K562 (cell line): Measurements from ENCODE around the gene SPPL3. TPM values are rescaled to one million over a fixed set of nuclear protein-coding genes. Genes with fewer than 3 reads are reported as not detected.

ENCODE experiments used
- BDP1 ChIP-seq: IDR thresholded peaks from 3 replicates; pipeline ENCODE4 v1.6.1; 2011; ENCODE audit not compliant: insufficient read length, insufficient read depth
- BRD9 ChIP-seq: fragments of 450-650 bp; IDR thresholded peaks from 2 replicates; pipeline ENCODE4 v1.6.1; 2018; ENCODE audit warnings: low read depth; ENCODE audit not compliant: partially characterized antibody
- ELF2 ChIP-seq: fragments of 250-450 bp; sonication (Bioruptor Pico); IDR thresholded peaks from 2 replicates; pipeline ENCODE4 v1.5.0; 2021; ENCODE audit warnings: mild to moderate bottlenecking
- FOXK2 ChIP-seq, 2 experiments: fragments of 450-650 bp; IDR thresholded peaks in 1 of 2; conservative IDR thresholded peaks in 1 of 2; 2 replicates each; pipeline ENCODE4 v1.6.1; 2016; ENCODE audit warnings: low read depth in 2 of 2, mild to moderate bottlenecking in 1 of 2
- MTA1 ChIP-seq: fragments of 450-650 bp; IDR thresholded peaks from 2 replicates; pipeline ENCODE4 v1.6.1; 2017; ENCODE audit warnings: borderline replicate concordance
- NCOA1 ChIP-seq: fragments of 450-650 bp; IDR thresholded peaks from 2 replicates; pipeline ENCODE4 v1.6.1; 2016; ENCODE audit warnings: low read depth
- NCOA6 ChIP-seq: fragments of 450-650 bp; IDR thresholded peaks from 2 replicates; pipeline ENCODE4 v1.6.1; 2017; ENCODE audit warnings: mild to moderate bottlenecking
- NELFE ChIP-seq: IDR thresholded peaks from 2 replicates; pipeline ENCODE4 v1.6.1; 2011; ENCODE audit warnings: mild to moderate bottlenecking; ENCODE audit not compliant: insufficient read depth, insufficient read length
- NR1H2 ChIP-seq: sonication (generic); formaldehyde crosslinking; IDR thresholded peaks from 2 replicates; pipeline ENCODE4 v1.4.0; 2020; ENCODE audit warnings: mild to moderate bottlenecking, missing genetic modification reagents
- NR2C2 ChIP-seq, 2 experiments: fragments of 200-800 bp in 1 of 2; sonication (Bioruptor generic) in 1 of 2; sonication (generic) in 1 of 2; formaldehyde crosslinking in 1 of 2; IDR thresholded peaks; 2 replicates each; pipeline versions ENCODE4 v1.6.1 to v1.8.0; 2016 to 2022; ENCODE audit warnings: mild to moderate bottlenecking in 1 of 2, missing compliant biosample characterization in 1 of 2, missing genetic modification characterization in 1 of 2, missing genetic modification reagents in 1 of 2
- RBM25 ChIP-seq: fragments of 200-400 bp; formaldehyde crosslinking; IDR thresholded peaks from 2 replicates; pipeline ENCODE4 v1.6.1; 2018; ENCODE audit warnings: low read length, low read depth, moderate library complexity; ENCODE audit not compliant: severe bottlenecking
- SRSF1 ChIP-seq: fragments of 200-400 bp; formaldehyde crosslinking; IDR thresholded peaks from 2 replicates; pipeline ENCODE4 v1.6.1; 2017; ENCODE audit warnings: mild to moderate bottlenecking, low read depth, low read length, moderate library complexity
- TGIF2 ChIP-seq: sonication (generic); formaldehyde crosslinking; IDR thresholded peaks from 2 replicates; pipeline ENCODE4 v1.8.1; 2022; ENCODE audit warnings: mild to moderate bottlenecking, missing genetic modification reagents, moderate library complexity
- ZNF143 ChIP-seq: sonication (generic); formaldehyde crosslinking; IDR thresholded peaks from 2 replicates; pipeline ENCODE4 v1.9.0; 2022; ENCODE audit warnings: mild to moderate bottlenecking, missing genetic modification reagents
- ZNF436 ChIP-seq: fragments of 250-450, 450-650 bp; sonication (Bioruptor Pico); formaldehyde crosslinking; IDR thresholded peaks from 2 replicates; pipeline ENCODE4 v1.7.0; 2020; ENCODE audit warnings: mild to moderate bottlenecking
- ZSCAN29 ChIP-seq: fragments of 450-650 bp; IDR thresholded peaks from 2 replicates; pipeline ENCODE4 v1.6.1; 2017
- polyA plus RNA-seq, 8 experiments: library from polyadenylated mRNA; depleted of rRNA in 4 of 8; stranded (reverse) in 5 of 8; unstranded in 3 of 8; fragments of >200 nt; fragmentation: Nextera tagmentation in 2 of 8; fragmentation: Illumina TruSeq in 1 of 8; extraction: Ambion mirVana in 2 of 8; extraction: Trizol in 1 of 8; gene quantifications; 2 replicates each; pipeline versions ENCODE4 v1.2.1 to v1.2.3, GENCODE V29; 2011 to 2014; ENCODE audit warnings: inconsistent platforms in 1 of 8, missing spikeins in 1 of 8
- total RNA-seq, 7 experiments: library from RNA; depleted of rRNA in 6 of 7; stranded (reverse); fragments of >200 nt in 6 of 7; fragmentation: Illumina TruSeq in 2 of 7; extraction: Trizol in 2 of 7; gene quantifications; 2 replicates each; pipeline versions ENCODE4 v1.2.1 to v1.2.3, GENCODE V29; 2011 to 2021; ENCODE audit warnings: low replicate concordance in 1 of 7
- TF ChIP-seq, protein P1 (sequence below): fragments of 450-650 bp; formaldehyde crosslinking; IDR thresholded peaks from 2 replicates; pipeline ENCODE4 v1.4.0; 2020; ENCODE audit warnings: mild to moderate bottlenecking, moderate library complexity
- TF ChIP-seq, protein P2 (sequence below): fragments of 150-350 bp; conservative IDR thresholded peaks from 2 replicates; pipeline ENCODE4 v1.6.1; 2014; ENCODE audit warnings: low read length
- TF ChIP-seq, protein P3 (sequence below): fragments of 250-450 bp; sonication (Bioruptor Pico); IDR thresholded peaks from 2 replicates; pipeline ENCODE4 v1.6.1; 2021; ENCODE audit warnings: mild to moderate bottlenecking
- TF ChIP-seq, protein P4 (sequence below), 2 experiments: fragments of 450-650 bp; IDR thresholded peaks; 2 replicates each; pipeline ENCODE4 v1.6.1; 2016
- TF ChIP-seq, protein P5 (sequence below): sonication (generic); formaldehyde crosslinking; IDR thresholded peaks from 2 replicates; pipeline ENCODE4 v1.8.0; 2022; ENCODE audit warnings: mild to moderate bottlenecking, missing genetic modification reagents

SPPL3 gene
- total and polyA plus RNA-seq, 9 of the 15 experiments (the other 6 are each of a cell fraction or from before 2014, with no cell fraction given): 2.9 to 32.1 (median 7.1) TPM

DNA sequence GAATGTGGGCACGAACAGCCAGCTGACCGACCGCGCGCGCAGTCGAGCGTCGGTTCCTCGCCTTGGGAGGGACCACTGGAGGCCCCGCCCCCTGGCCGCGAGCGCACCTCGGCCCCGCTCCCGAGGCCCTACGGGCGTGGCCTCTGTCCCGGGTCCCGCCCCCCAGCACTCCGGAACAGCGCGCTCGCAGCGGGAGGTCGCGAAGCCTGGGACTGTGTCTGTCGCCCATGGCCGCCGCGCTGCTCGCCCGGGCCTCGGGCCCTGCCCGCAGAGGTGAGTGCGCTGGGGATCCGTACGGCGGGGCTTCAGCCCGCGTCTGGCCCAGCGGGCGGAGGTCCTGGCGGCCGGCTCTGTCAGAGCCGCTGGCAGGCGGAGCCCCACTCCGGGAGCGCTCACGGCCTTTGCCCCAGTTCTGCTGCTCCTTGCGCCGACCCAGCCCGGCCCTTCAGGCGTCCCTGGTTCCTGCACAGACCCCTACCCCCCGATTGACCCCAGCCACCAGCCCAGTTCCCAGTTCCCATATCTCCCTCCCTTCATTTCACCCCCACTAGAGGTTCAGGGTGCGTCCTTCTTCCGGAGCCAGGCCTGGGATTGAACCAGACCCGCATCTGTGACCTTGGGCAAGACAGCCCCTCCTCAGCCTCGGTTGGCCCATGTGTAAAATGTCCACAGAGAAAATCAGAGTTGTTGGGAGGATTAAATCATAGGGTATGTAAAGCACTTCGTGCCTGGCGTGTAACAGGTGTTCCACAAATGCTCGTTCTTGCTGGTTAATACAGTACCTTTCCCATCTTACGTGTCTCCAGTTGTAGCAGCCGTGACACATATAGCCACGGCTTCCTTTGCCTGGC, 178.3 kb downstream of the SPPL3 start, which contains the start of gene ACADS (continued):
- TF ChIP-seq, protein P1, sequence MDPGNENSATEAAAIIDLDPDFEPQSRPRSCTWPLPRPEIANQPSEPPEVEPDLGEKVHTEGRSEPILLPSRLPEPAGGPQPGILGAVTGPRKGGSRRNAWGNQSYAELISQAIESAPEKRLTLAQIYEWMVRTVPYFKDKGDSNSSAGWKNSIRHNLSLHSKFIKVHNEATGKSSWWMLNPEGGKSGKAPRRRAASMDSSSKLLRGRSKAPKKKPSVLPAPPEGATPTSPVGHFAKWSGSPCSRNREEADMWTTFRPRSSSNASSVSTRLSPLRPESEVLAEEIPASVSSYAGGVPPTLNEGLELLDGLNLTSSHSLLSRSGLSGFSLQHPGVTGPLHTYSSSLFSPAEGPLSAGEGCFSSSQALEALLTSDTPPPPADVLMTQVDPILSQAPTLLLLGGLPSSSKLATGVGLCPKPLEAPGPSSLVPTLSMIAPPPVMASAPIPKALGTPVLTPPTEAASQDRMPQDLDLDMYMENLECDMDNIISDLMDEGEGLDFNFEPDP: no peak
- TF ChIP-seq NELFE (no peak), BDP1 (no peak), NR2C2 (CRISPR knock-in tag; IDR thresholded peaks at IDR 0.05) (no peak), NR2C2 (tag; IDR thresholded peaks at IDR 0.05) (peak; percentile 73), SRSF1 (no peak), ZNF143 (no peak), RBM25 (no peak), FOXK2 (conservative IDR thresholded peaks at IDR 0.05 in 1 of 2, IDR thresholded peaks at IDR 0.05 in 1 of 2; ENCODE audit: low read depth in 2 of 2) (no peak), NR1H2 (CRISPR knock-in tag) (peak; percentile 13; the same call in 1 of the 2 replicates), ZSCAN29 (no peak), TGIF2 (CRISPR knock-in tag) (no peak), MTA1 (no peak), BRD9 (no peak), NCOA6 (no peak), ELF2 (CRISPR knock-in tag) (no peak), NCOA1 (no peak), ZNF436 (CRISPR knock-in tag) (no peak)
- TF ChIP-seq, protein P2, sequence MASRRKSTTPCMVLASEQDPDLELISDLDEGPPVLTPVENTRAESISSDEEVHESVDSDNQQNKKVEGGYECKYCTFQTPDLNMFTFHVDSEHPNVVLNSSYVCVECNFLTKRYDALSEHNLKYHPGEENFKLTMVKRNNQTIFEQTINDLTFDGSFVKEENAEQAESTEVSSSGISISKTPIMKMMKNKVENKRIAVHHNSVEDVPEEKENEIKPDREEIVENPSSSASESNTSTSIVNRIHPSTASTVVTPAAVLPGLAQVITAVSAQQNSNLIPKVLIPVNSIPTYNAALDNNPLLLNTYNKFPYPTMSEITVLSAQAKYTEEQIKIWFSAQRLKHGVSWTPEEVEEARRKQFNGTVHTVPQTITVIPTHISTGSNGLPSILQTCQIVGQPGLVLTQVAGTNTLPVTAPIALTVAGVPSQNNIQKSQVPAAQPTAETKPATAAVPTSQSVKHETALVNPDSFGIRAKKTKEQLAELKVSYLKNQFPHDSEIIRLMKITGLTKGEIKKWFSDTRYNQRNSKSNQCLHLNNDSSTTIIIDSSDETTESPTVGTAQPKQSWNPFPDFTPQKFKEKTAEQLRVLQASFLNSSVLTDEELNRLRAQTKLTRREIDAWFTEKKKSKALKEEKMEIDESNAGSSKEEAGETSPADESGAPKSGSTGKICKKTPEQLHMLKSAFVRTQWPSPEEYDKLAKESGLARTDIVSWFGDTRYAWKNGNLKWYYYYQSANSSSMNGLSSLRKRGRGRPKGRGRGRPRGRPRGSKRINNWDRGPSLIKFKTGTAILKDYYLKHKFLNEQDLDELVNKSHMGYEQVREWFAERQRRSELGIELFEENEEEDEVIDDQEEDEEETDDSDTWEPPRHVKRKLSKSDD: no peak
- TF ChIP-seq, protein P3, sequence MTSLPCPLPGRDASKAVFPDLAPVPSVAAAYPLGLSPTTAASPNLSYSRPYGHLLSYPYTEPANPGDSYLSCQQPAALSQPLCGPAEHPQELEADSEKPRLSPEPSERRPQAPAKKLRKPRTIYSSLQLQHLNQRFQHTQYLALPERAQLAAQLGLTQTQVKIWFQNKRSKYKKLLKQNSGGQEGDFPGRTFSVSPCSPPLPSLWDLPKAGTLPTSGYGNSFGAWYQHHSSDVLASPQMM (CRISPR knock-in tag): no peak
- TF ChIP-seq, protein P4, sequence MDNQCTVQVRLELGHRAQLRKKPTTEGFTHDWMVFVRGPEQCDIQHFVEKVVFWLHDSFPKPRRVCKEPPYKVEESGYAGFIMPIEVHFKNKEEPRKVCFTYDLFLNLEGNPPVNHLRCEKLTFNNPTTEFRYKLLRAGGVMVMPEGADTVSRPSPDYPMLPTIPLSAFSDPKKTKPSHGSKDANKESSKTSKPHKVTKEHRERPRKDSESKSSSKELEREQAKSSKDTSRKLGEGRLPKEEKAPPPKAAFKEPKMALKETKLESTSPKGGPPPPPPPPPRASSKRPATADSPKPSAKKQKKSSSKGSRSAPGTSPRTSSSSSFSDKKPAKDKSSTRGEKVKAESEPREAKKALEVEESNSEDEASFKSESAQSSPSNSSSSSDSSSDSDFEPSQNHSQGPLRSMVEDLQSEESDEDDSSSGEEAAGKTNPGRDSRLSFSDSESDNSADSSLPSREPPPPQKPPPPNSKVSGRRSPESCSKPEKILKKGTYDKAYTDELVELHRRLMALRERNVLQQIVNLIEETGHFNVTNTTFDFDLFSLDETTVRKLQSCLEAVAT (IDR thresholded peaks at IDR 0.05): no peak; a peak in 1 of 4 replicates
- TF ChIP-seq, protein P5, sequence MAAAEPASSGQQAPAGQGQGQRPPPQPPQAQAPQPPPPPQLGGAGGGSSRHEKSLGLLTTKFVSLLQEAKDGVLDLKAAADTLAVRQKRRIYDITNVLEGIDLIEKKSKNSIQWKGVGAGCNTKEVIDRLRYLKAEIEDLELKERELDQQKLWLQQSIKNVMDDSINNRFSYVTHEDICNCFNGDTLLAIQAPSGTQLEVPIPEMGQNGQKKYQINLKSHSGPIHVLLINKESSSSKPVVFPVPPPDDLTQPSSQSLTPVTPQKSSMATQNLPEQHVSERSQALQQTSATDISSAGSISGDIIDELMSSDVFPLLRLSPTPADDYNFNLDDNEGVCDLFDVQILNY (CRISPR knock-in tag): no peak
